Measurements from ENCODE around the gene CNIH2.

CNIH2 gene

GRCh38 chr11:66277471-66278362 is at the start of gene CNIH2:
Gene CNIH2 (plus strand): TSS chr11:66278175. CDS start chr11:66278457, 282 bp downstream.
- Mint-ChIP-seq H3K9me3 (ENCODE audit: low read depth) (no peaks in the 10 kb centered on the region), H3K27me3 (no peaks in the 10 kb centered on the region), H3K4me3 (peak within 1 kb of the TSS; percentile 71), H3K4me1 (ENCODE audit: low read depth) (peaks cover 19% of the 10 kb centered on the region), H3K36me3 (no peaks in the 10 kb centered on the region), H3K27ac (no peak within 1 kb of the TSS)

DNA sequence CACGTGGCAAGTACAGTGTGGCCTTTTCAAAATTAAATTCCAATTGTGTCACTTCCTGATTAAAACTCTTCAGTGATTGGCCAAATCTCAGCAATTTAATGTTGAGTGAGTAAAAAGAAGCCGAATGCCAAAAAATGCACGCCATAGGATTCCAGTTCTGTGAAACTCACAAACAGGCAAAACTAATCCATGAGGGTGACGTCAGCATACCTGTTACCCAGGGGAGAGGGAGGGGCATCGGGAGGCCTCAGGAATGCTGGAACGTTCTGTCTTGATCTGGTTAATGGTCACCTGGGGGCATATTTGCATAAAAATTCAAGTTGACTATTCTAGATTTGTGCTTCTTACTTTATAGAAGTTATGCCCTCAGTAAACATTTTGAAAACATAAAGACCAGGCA is 49.5 kb upstream of the CNIH2 start:
- Mint-ChIP-seq H3K27ac (no peak overlapping the region), H3K9me3 (ENCODE audit: low read depth) (no peaks in the 10 kb centered on the region), H3K27me3 (no peaks in the 10 kb centered on the region), H3K4me3 (no peak overlapping the region), H3K36me3 (no peaks in the 10 kb centered on the region), H3K4me1 (ENCODE audit: low read depth) (no peaks in the 10 kb centered on the region)

DNA sequence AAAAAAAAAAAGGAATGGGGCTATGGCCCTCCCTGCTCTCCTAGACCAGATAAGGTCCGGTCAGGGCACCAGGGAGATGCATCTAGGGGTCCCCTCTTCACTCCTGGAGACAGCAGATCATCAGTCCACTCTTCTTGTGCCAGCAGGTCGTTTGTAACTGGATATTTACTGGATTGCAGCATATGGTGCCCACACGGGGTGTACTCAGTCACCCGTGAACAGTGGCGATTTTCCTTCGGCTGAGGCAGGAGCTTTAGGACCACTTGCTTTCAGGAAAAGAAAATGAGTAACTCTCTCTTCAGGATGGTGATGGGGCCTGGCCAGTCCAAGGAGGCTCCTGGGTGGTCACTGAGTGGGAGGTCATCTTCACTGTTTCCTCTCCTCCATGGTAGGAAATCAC is 47.8 kb upstream of the CNIH2 start:
- H3K4me1 Mint-ChIP-seq (ENCODE audit: low read depth), result no peaks in the 10 kb centered on the region
- H3K4me3 Mint-ChIP-seq, result no peak overlapping the region
- H3K36me3 Mint-ChIP-seq, result peaks cover 3% of the 10 kb centered on the region
- H3K9me3 Mint-ChIP-seq (ENCODE audit: low read depth), result no peaks in the 10 kb centered on the region
- H3K27me3 Mint-ChIP-seq, result no peaks in the 10 kb centered on the region
- no peak overlapping the region for H3K27ac Mint-ChIP-seq

- no peaks in the 10 kb centered on the region for H3K9me3 Mint-ChIP-seq (ENCODE audit: low read depth)
- no peak overlapping the region for H3K4me3 Mint-ChIP-seq
- no peaks in the 10 kb centered on the region for H3K27me3 Mint-ChIP-seq
- no peaks in the 10 kb centered on the region for H3K4me1 Mint-ChIP-seq (ENCODE audit: low read depth)
- H3K27ac Mint-ChIP-seq, result no peak overlapping the region
- peaks cover 3% of the 10 kb centered on the region for H3K36me3 Mint-ChIP-seq
These were observed 47.0 kb upstream of the CNIH2 start for GRCh38 chr11:66230978-66231377.

- Mint-ChIP-seq H3K4me1 (ENCODE audit: low read depth) (no peaks in the 10 kb centered on the region), H3K9me3 (ENCODE audit: low read depth) (no peaks in the 10 kb centered on the region), H3K4me3 (no peak overlapping the region), H3K27me3 (no peaks in the 10 kb centered on the region), H3K27ac (peak overlapping the region; percentile 19), H3K36me3 (peaks cover 3% of the 10 kb centered on the region)
These were observed 46.4 kb upstream of the CNIH2 start for GRCh38 chr11:66231561-66231960.

GRCh38 chr11:66232769-66233168 is 45.2 kb upstream of the CNIH2 start:
- H3K27me3 Mint-ChIP-seq, result no peaks in the 10 kb centered on the region
- no peaks in the 10 kb centered on the region for H3K9me3 Mint-ChIP-seq (ENCODE audit: low read depth)
- H3K4me1 Mint-ChIP-seq (ENCODE audit: low read depth), result no peaks in the 10 kb centered on the region
- H3K36me3 Mint-ChIP-seq, result peaks cover 3% of the 10 kb centered on the region
- no peak overlapping the region for H3K27ac Mint-ChIP-seq
- H3K4me3 Mint-ChIP-seq, result no peak overlapping the region

DNA sequence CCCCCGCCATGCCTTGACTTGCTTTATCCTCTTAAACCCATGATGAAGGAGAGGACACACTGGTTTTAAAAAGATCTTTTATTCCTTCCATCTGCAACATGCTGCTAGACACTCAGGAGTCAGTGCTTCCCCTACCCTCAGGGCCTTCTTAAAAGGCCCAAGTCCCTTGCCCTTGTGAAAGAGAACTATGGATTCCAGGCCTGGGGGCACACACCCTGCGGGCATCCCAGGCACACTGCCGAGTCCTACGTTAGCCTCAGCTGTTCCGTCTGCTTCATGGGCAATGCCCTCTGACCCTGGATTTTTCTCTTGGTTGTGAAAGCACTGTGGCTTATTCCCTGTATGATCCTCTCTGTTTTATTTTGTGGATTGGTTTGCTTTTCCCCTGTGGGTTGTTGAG is 44.7 kb upstream of the CNIH2 start:
- H3K4me3 Mint-ChIP-seq, result no peak overlapping the region
- no peak overlapping the region for H3K27ac Mint-ChIP-seq
- H3K27me3 Mint-ChIP-seq, result no peaks in the 10 kb centered on the region
- peaks cover 3% of the 10 kb centered on the region for H3K36me3 Mint-ChIP-seq
- H3K4me1 Mint-ChIP-seq (ENCODE audit: low read depth), result no peaks in the 10 kb centered on the region
- no peaks in the 10 kb centered on the region for H3K9me3 Mint-ChIP-seq (ENCODE audit: low read depth)

- H3K9me3 Mint-ChIP-seq (ENCODE audit: low read depth), result no peaks in the 10 kb centered on the region
- no peaks in the 10 kb centered on the region for H3K4me1 Mint-ChIP-seq (ENCODE audit: low read depth)
- peak overlapping the region; percentile 34 for H3K27ac Mint-ChIP-seq
- H3K4me3 Mint-ChIP-seq, result no peak overlapping the region
- peaks cover 3% of the 10 kb centered on the region for H3K36me3 Mint-ChIP-seq
- H3K27me3 Mint-ChIP-seq, result no peaks in the 10 kb centered on the region
These were observed 42.8 kb upstream of the CNIH2 start for GRCh38 chr11:66235141-66235540.

DNA sequence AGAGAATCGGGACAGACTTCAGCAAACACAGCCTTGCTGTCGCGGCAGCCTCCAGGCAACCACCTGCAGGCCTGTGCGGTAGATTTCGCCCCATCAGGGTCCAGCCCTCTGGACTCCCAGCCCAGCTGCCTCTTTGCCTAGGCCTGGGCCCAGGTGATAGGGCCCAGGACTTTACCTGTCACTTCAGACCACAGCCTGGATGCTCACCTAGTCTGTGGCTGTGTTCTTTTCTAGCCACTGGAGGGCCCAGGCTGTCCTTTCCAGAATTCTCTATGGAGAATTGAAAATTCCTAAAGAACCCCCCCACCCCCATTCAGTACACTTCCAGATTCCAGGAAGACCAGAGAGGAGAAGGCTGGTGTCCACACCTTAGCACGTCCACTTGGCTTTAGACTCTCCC is 40.1 kb upstream of the CNIH2 start:
- no peak overlapping the region for H3K27ac Mint-ChIP-seq
- H3K9me3 Mint-ChIP-seq (ENCODE audit: low read depth), result no peaks in the 10 kb centered on the region
- no peaks in the 10 kb centered on the region for H3K27me3 Mint-ChIP-seq
- no peaks in the 10 kb centered on the region for H3K4me1 Mint-ChIP-seq (ENCODE audit: low read depth)
- peaks cover 3% of the 10 kb centered on the region for H3K36me3 Mint-ChIP-seq
- H3K4me3 Mint-ChIP-seq, result no peak overlapping the region

- H3K27ac Mint-ChIP-seq, result no peak overlapping the region
- no peaks in the 10 kb centered on the region for H3K27me3 Mint-ChIP-seq
- H3K9me3 Mint-ChIP-seq (ENCODE audit: low read depth), result no peaks in the 10 kb centered on the region
- peaks cover 3% of the 10 kb centered on the region for H3K36me3 Mint-ChIP-seq
- peaks cover 2% of the 10 kb centered on the region for H3K4me1 Mint-ChIP-seq (ENCODE audit: low read depth)
- no peak overlapping the region for H3K4me3 Mint-ChIP-seq
These were observed 39.1 kb upstream of the CNIH2 start for GRCh38 chr11:66238786-66239413.

GRCh38 chr11:66239511-66239910 is 38.5 kb upstream of the CNIH2 start:
- Mint-ChIP-seq H3K36me3 (no peaks in the 10 kb centered on the region), H3K27me3 (no peaks in the 10 kb centered on the region), H3K4me1 (ENCODE audit: low read depth) (peaks cover 2% of the 10 kb centered on the region), H3K9me3 (ENCODE audit: low read depth) (no peaks in the 10 kb centered on the region), H3K27ac (peak overlapping the region; percentile 64), H3K4me3 (no peak overlapping the region)

DNA sequence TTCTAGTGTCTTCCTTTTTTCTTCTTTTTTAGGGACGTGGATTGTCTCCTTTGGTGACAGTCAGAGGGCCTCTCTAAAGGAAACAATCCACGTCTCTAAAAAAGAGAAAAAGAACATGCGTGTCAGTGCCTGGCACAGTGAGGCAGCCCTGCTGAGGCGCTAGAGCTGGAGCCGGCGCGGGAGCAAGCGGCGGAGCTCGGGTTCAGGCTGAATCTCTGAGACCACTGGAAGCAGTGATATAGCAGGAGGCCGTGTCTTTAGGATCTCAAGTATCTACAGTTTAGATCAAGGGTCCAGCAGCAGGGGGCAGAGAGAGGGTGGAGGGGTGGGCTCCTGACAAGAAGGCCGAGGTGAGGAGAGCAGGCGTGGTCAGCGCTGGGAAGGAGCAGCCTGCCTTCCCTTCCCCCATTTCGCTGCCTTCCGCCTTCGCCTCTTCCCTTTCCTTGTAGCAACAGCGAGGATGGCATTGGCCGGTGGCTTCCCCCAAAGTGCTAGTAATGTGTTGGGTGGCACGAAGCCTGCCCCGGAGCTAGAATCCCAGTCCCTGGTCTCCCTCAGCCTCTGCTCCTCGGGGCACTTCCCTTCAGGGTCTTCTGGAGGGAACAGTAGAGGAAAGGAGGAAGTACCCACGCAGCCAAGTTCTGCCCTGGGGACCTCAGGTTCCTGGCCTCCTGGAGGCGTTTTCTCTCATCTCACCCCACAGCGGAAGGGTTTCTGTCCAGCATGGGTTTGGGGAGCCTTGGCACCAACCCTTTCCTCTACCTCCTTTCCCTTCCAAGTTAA is 37.8 kb upstream of the CNIH2 start:
- Mint-ChIP-seq H3K9me3 (ENCODE audit: low read depth) (no peaks in the 10 kb centered on the region), H3K27ac (peak overlapping the region; percentile 64), H3K27me3 (no peaks in the 10 kb centered on the region), H3K4me1 (ENCODE audit: low read depth) (peaks cover 2% of the 10 kb centered on the region), H3K36me3 (no peaks in the 10 kb centered on the region), H3K4me3 (no peak overlapping the region)

GRCh38 chr11:66240781-66241136 is 37.2 kb upstream of the CNIH2 start:
- Mint-ChIP-seq H3K9me3 (ENCODE audit: low read depth) (no peaks in the 10 kb centered on the region), H3K36me3 (no peaks in the 10 kb centered on the region), H3K4me1 (ENCODE audit: low read depth) (peaks cover 2% of the 10 kb centered on the region), H3K4me3 (no peak overlapping the region), H3K27me3 (no peaks in the 10 kb centered on the region), H3K27ac (peak overlapping the region; percentile 64)

DNA sequence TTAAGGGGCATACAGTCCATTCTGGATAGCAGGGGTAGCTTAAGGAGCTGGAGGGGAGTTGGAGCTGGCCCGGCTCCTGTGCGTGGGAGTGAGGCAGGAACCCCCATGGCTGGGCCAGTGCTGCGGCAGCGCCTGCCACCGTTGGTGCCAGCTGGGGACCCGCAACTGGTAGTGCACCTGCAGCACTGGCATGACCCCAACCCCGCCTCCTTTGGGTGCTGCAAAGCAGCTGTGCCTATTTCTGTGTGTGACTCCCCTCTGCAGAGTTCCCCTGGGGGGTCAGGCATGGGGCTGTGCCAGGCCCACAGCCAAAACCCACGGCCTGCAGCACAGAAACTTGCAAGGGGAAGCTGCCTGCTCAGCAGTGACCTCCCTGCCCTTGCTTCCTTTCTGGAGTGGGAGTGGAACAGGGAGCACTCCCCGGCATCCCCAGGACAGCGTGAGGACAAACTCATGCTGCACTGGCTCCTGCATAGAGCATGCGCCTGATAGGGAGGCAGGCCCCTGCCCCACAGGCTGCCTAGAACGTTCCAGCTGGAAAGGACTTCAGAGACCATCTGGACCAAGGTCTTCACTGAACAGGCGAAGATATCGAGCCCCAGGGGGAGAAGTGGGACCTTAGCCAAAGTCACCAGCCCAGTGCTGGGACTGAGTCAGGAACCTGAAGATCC is 35.7 kb upstream of the CNIH2 start:
- Mint-ChIP-seq H3K27me3 (no peaks in the 10 kb centered on the region), H3K36me3 (peaks cover 2% of the 10 kb centered on the region), H3K9me3 (ENCODE audit: low read depth) (no peaks in the 10 kb centered on the region), H3K27ac (peak overlapping the region; percentile 64), H3K4me1 (ENCODE audit: low read depth) (peaks cover 2% of the 10 kb centered on the region), H3K4me3 (no peak overlapping the region)
